LHCN-M2 (cell line): ENCODE measurements around the gene DTNBP1. TPM values are rescaled to one million over a fixed set of nuclear protein-coding genes. Genes with fewer than 3 reads are reported as not detected.
A peak's percentile ranks its signal among the peaks of the same experiment; 100 is the strongest.
"Not testable (repeated sequence)": the region's sequence is repeated elsewhere in the genome, so short reads cannot be mapped to it uniquely, and the experiment has no call there.

ENCODE experiments used
- DNase-seq: peaks from one replicate; pipeline ENCODE4 v3.0.0-alpha.2; 2012; ENCODE audit warnings: low read depth
- total RNA-seq: library from RNA; depleted of rRNA; stranded (reverse); fragments of >200 nt; gene quantifications from 2 replicates; pipeline ENCODE4 v1.2.3, GENCODE V29; 2014

DTNBP1 gene
- total RNA-seq, 1 experiment from 2014 or later: 6.1 TPM

DNA sequence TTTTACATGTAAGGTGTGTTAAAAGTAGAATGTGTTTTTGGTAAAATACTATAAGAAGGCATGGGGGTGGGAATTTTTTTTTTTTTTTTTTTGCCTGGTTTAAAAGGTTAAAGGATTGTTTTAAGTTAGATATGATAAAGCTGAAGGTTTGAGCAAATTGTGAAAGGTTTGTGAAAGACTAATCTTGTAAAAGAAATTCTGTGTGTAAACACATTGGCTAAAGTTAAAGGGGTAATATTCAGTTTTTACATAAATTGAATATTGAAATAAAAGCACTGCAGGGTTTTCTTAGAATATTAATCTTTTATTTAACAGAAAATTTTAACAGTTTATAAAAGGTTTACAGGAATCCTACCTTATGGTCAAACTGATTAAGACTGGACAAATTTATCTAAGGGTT lies 105.7 kb downstream of the DTNBP1 start:
- no peak for DNase-seq

GRCh38 chr6:15556711-15557110 lies 106.1 kb downstream of the DTNBP1 start:
- no peak for DNase-seq

GRCh38 chr6:15555101-15556038 lies 107.5 kb downstream of the DTNBP1 start:
- no peak for DNase-seq

GRCh38 chr6:15554728-15555100 lies 108.1 kb downstream of the DTNBP1 start:
- no peak for DNase-seq

DNA sequence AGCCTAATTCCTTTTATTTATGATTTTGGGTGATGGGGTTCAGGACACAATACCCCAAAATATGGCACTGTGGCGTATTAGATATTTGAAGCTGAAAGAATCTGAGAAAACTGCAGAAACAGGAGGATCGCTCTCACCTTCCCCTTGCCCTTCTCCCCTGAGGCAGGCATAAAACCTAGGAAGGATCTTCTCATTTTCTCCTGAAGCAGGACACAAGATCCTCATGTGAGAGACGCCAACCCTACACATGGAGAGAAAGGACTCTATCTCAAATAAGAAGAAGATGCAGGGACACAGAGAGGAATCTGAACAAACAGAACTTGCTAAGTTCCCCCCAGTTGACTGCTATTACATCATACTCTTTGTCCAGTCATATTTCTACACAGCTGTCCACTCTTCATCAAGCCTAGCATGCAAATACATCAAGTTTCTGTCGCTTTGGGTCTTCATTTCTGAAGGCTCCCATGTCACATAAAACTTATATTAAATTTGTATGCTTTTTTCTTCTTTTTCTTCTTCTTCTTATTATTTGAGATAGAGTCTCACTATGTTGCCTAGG lies 109.0 kb downstream of the DTNBP1 start:
- peak; percentile 35 for DNase-seq

DNA sequence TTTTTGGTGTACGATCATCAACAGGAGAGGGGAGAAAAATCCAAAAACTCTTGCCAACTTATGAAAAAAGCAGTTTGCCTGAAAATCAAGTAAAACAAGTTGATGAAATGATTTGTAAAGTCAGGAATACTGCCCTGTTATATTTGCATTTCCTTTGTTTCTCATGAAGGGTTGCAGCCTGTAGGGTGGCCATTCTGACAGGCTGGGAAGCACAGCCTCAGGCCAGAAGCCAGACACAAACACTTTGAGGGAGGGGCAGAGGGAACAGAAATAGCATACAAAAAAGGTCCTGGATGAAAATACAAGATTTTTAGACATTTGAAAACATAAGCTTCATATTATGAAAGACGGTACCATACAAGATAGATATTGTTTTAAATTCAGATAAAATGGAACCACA lies 109.8 kb downstream of the DTNBP1 start:
- no peak for DNase-seq

DNA sequence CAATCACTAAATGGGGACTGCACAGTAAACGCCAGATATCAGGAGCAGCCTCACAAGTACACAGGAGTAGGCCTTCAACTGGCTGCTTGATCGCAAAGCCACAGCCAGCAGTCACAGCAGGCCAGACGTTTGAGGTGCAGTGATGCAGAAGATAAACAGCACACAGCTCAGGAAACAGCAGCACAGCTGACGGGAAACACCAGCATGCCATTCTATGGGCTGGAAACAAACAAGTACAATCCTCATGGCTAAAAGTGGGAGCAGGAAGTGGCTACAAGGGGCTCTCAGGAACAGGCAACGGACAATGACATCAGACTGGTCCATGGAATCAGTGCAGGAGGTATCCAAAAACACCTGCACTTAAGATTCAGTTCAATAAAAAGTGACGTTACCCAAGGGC lies 111.0 kb downstream of the DTNBP1 start:
- no peak for DNase-seq

GRCh38 chr6:15551262-15551661 lies 111.6 kb downstream of the DTNBP1 start:
- no peak for DNase-seq

GRCh38 chr6:15550546-15551123 lies 112.2 kb downstream of the DTNBP1 start:
- no peak for DNase-seq

DNA sequence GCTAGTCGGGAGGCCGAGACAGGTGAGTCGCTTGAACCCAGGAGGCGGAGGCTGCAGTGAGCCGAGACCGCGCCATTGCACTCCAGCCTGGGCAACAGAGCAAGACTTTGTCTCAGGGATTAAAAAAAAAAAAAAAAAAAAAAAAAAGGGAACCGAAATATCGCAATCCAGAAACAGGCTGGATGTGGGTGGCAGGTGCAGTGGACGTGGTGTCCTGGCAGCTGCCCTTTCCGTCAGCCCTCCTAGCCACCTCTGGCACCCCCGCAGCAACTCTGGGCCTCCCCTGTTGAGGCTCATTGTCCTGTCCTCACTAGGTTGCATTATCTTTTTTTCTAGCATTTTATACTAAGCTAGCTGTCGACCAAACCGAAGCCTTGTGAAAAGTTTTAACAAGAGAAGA lies 113.5 kb downstream of the DTNBP1 start:
- no peak for DNase-seq

GRCh38 chr6:15547400-15547799 lies 115.4 kb downstream of the DTNBP1 start:
- DNase-seq: no peak

DNA sequence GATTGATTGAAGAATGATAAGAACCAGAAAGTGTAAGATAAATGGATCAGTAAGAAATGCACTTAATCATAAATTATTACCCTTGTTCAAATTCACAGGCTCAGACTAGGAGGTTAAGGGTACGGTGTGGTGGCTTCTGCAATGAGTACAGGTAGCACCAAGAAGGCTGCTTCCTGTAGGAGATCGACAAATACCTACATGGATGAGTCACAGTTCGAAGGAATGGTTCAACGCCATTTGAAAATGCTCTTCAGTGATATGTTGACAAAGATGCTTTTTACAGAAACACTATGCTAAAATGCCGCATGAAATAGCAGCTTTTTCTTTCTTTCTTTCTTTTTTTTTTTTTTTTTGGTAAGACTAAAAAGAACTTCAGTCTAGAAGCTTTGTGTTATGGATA lies 116.2 kb downstream of the DTNBP1 start:
- no peak for DNase-seq

DNA sequence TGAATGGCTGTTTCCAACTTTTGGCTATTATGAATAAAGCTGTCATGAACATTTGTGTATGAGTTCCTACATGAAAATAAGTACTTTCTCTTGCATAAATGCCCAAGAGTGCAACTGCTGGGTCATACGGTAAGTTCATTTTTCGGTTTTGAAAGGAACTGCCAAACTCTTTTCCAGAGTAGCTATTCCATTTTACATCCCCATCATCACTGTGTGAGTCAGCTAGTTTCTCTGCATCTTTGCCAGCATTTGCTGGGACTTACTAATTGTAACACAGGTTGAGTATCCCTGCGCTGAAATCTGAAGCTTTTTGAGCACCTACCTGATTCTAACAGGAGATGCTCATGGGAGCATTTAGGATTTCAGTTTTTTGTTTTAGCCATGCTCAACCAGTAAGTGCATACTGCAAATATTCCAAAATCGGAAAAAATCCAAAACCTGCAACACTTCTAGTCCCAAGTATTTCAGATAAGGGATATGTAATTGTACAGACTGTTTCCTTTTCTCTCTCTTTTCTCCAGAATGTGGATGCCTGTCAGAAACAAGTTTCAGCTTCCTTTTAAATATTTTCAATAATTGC lies 118.4 kb downstream of the DTNBP1 start:
- DNase-seq: no peak

GRCh38 chr6:15543332-15543917 lies 119.4 kb downstream of the DTNBP1 start:
- DNase-seq: not testable (repeated sequence)

- no peak for DNase-seq
Measured at GRCh38 chr6:15539722-15540270, 123.0 kb downstream of the DTNBP1 start.

DNA sequence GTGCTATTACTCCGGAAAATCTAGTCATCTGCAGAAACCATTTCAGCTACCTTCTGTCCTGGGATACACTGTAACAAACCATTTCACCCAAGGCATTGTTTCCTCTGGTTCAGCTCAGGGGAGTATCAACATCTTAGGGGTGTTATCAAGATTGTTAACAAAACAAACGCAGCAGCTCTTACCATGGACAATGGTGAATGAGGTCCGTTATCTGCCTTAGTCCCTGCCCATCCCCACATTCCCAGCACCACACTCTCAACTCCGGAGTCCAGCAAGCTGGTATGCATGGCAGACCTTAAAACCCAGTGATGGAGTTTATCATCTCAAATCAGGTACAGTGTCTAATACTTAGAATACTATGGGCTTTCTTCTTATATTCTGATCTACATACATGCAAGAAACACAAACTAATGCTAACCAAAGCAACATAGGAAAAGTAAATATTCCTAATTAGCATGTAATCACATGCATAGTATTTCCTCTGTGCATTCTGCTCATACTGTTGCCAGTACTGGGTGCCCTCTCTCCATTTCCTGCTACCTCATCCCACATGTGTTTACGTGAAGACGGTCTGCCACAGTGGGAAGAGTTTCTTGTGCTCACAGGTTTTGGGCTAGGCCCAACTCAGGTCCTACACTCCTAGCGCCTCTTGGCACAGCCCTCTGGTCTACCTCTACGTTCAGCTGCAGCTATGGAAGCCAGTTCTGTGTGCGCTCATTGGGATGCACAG lies 123.9 kb downstream of the DTNBP1 start:
- DNase-seq: no peak

DNA sequence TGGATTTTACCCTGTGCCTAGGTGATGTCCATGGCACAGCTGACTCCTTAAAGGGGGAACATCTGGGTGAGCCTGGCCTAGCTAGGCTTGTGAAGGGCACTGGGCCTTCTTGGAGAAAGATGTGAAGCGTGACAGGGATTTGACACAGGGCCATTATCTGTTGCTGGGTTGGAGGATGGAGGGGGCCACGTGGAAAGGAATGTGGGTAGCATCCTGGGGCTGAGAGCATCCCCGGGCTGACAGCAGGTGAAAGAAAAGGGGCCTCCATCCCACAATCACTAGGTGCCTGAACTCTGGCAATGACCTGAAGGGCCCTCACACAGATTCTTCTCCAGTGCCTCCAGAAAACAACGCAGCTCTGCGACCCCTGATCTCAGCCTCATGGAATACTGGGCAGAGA lies 124.7 kb downstream of the DTNBP1 start:
- DNase-seq: no peak

GRCh38 chr6:15536198-15536955 lies 126.5 kb downstream of the DTNBP1 start:
- DNase-seq: no peak

DNA sequence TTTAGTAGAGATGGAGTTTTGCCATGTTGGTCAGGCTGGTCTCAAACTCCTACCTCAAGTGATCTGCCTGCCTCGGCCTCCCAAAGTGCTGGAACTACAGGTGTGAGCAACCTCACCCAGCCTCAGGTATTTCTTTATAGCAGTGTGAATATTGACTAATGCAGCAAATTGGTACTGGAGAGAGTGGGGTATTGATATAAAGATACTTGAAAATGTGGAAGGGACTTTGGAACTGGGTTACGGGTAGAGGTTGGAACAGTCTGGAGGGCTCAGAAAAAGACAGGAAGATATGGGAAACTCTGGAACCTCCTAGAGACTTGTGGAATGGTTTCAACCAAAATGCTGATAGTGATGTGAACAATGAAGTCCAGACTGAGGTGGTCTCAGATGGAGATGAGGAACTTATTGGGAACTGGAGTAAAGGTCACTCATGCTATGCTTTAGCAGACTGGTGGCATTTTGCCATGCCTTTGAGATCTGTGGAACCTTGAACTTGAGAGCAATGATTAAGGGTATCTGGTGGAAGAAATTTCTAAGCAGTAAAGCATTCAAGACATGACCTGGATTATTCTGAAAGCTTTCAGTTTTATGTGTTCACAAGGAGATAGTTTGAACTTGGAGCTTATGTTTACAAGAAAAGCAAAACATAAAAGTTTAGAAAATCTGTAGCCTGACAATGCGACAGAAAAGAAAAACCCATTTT lies 127.2 kb downstream of the DTNBP1 start:
- DNase-seq: no peak

- DNase-seq: no peak
Measured at GRCh38 chr6:15534974-15535373, 127.9 kb downstream of the DTNBP1 start.
